Testis (tissue), 3 donors: ENCODE results near the gene CCDC192. TPM values are rescaled to one million over a fixed set of nuclear protein-coding genes. Genes with fewer than 3 reads are reported as not detected.

Source experiments
- DNase-seq: peaks from one replicate; pipeline ENCODE4 v3.0.0-alpha.2; 2019
- H3K27ac ChIP-seq, 2 donors: fragments of 200-600 bp; sonication (generic); one replicate each; pipeline ENCODE4 v1.5.1; 2019
- H3K27me3 ChIP-seq: fragments of 200-600 bp; sonication (generic); one replicate; pipeline ENCODE4 v1.5.1; 2019
- H3K36me3 ChIP-seq: fragments of 200-600 bp; sonication (generic); one replicate; pipeline ENCODE4 v1.5.1; 2017; ENCODE audit warnings: low read depth; ENCODE audit errors: missing control alignments
- H3K4me1 ChIP-seq: fragments of 200-600 bp; sonication (generic); one replicate; pipeline ENCODE4 v1.5.1; 2019
- H3K4me3 ChIP-seq, 2 donors: fragments of 200-600 bp; sonication (generic); one replicate each; pipeline ENCODE4 v1.5.1; 2017 to 2019
- H3K9me3 ChIP-seq: fragments of 200-600 bp; sonication (generic); one replicate; pipeline ENCODE4 v1.5.1; 2017
- CTCF ChIP-seq, 3 experiments: fragments of 450-650 bp in 2 of 3; fragments of 200-600 bp in 1 of 3; sonication (generic) in 1 of 3; IDR thresholded peaks; one replicate each; pipeline ENCODE4 v1.5.1; 2016 to 2019; ENCODE audit warnings: antibody characterized with exemption in 3 of 3, mild to moderate bottlenecking in 2 of 3, moderate library complexity in 1 of 3
- POLR2A ChIP-seq: fragments of 450-650 bp; IDR thresholded peaks from one replicate; pipeline ENCODE4 v1.6.1; 2017; ENCODE audit warnings: antibody characterized with exemption, mild to moderate bottlenecking, moderate library complexity
- WGBS, 2 donors: methylation state at CpG; one replicate each; pipeline ENCODE4 v1.1.5; 2018; 5-methylcytosine and 5-hydroxymethylcytosine counted together
- intact Hi-C: fragments of 100-400 bp; cut with DNase I; formaldehyde crosslinking; loops from one replicate; pipeline ENCODE4 v1.15.1; 2023; ENCODE audit warnings: low total_unique reads
- polyA plus RNA-seq: library from polyadenylated mRNA; stranded (reverse); fragments of 350-450 nt; fragmentation: Illumina TruSeq; extraction: RNeasy Lipid Tissue Mini Kit (QIAGEN cat#74804); gene quantifications from one replicate; pipeline ENCODE4 v1.2.3, GENCODE V29; 2014; ENCODE audit warnings: low read depth, low replicate concordance; ENCODE audit not compliant: insufficient read depth
- total RNA-seq, 2 donors: library from RNA; depleted of rRNA; stranded (reverse); fragments of >200 nt; gene quantifications; one replicate each; pipeline ENCODE4 v1.2.3, GENCODE V29; 2016

CCDC192 gene
- total and polyA plus RNA-seq, 3 donors from 2014 or later = 7.8 to 22.6 (median 12.9) TPM

GRCh38 chr5:127981498-127981897 is 278.3 kb downstream of the CCDC192 start:
- whole genome bisulfite sequencing, 2 donors = 78 to 88% methylated on average over 4 of the region's 4 CpGs
- Histone ChIP-seq H3K4me3 (no peak overlapping the region), H3K27me3 (no peaks in the 10 kb centered on the region), H3K27ac (no peak overlapping the region), H3K4me1 (no peaks in the 10 kb centered on the region), H3K9me3 (no peaks in the 10 kb centered on the region), H3K36me3 (no peaks in the 10 kb centered on the region)
- no peak for DNase-seq
- intact Hi-C loops = no loop called here
- TF ChIP-seq CTCF (IDR thresholded peaks at IDR 0.05) = no peak
- TF ChIP-seq POLR2A = no peak

GRCh38 chr5:127985811-127986325 is 282.7 kb downstream of the CCDC192 start:
- DNase-seq = no peak
- WGBS, 2 donors = 86 to 99% methylated on average over 7 of the region's 7 CpGs
- TF ChIP-seq CTCF (IDR thresholded peaks at IDR 0.05) (no peak), POLR2A (no peak)
- intact Hi-C loops = no loop called here
- no peak overlapping the region for H3K4me3 ChIP-seq
- H3K36me3 ChIP-seq = no peaks in the 10 kb centered on the region
- no peaks in the 10 kb centered on the region for H3K27me3 ChIP-seq
- no peaks in the 10 kb centered on the region for H3K4me1 ChIP-seq
- H3K9me3 ChIP-seq = no peaks in the 10 kb centered on the region
- H3K27ac ChIP-seq = no peak overlapping the region

GRCh38 chr5:127987354-127988145 is 284.4 kb downstream of the CCDC192 start:
- TF ChIP-seq POLR2A (no peak), CTCF (IDR thresholded peaks at IDR 0.05) (no peak)
- no peak overlapping the region for H3K27ac ChIP-seq
- H3K27me3 ChIP-seq = no peaks in the 10 kb centered on the region
- H3K36me3 ChIP-seq = no peaks in the 10 kb centered on the region
- intact Hi-C loops = no loop called here
- no peaks in the 10 kb centered on the region for H3K4me1 ChIP-seq
- DNase-seq = no peak
- no peak overlapping the region for H3K4me3 ChIP-seq
- WGBS, 2 donors = 98 to 100% methylated on average over 2 of the region's 2 CpGs
- no peaks in the 10 kb centered on the region for H3K9me3 ChIP-seq

- Histone ChIP-seq H3K4me1 (no peaks in the 10 kb centered on the region), H3K36me3 (no peaks in the 10 kb centered on the region), H3K4me3 (no peak overlapping the region), H3K27ac (no peak overlapping the region), H3K9me3 (no peaks in the 10 kb centered on the region), H3K27me3 (no peaks in the 10 kb centered on the region)
- DNase-seq = no peak
- intact Hi-C loops = no loop called here
- TF ChIP-seq CTCF (IDR thresholded peaks at IDR 0.05) = no peak
- TF ChIP-seq POLR2A = no peak
These were observed 285.1 kb downstream of the CCDC192 start for GRCh38 chr5:127988146-127988760.

Other genes with a start within 250 kb of the CCDC192 start
- gene PRRC1, start 185.8 kb upstream of the CCDC192 start, total RNA-seq = 10 to 100 TPM; 45.6 to 53.6 TPM
- gene PRRC1, start 185.8 kb upstream of the CCDC192 start, polyA plus RNA-seq = 32.2 TPM
- under 1 TPM in 1 of 2 donors, not detected in 1; 0.24 TPM for gene CTXN3, start 54.3 kb upstream of the CCDC192 start, total RNA-seq
- gene CTXN3, start 54.3 kb upstream of the CCDC192 start, polyA plus RNA-seq = 0.26 TPM